NT2/D1 (cell line): ENCODE results near the gene DDX21.

ENCODE experiments used
- DNase-seq: peaks from one replicate; pipeline ENCODE4 v3.0.0-alpha.2; 2011; ENCODE audit warnings: low read depth, low spot score
- H3K27me3 ChIP-seq: 2 replicates; pipeline ENCODE4 v1.6.0; 2011; ENCODE audit warnings: mild to moderate bottlenecking; ENCODE audit not compliant: insufficient read length, insufficient read depth
- H3K36me3 ChIP-seq: 2 replicates; pipeline ENCODE4 v1.6.1; 2011; ENCODE audit warnings: mild to moderate bottlenecking, low read length, mixed read lengths; ENCODE audit not compliant: insufficient read depth, insufficient read length
- H3K4me1 ChIP-seq: 2 replicates; pipeline ENCODE4 v1.5.1; 2011; ENCODE audit not compliant: insufficient read depth, insufficient read length
- H3K4me3 ChIP-seq: 2 replicates; pipeline ENCODE4 v1.5.1; 2011; ENCODE audit warnings: low read depth; ENCODE audit not compliant: insufficient read length
- H3K9ac ChIP-seq: 2 replicates; pipeline ENCODE4 v1.6.0; 2011; ENCODE audit warnings: low read depth; ENCODE audit not compliant: insufficient read length
- H3K9me3 ChIP-seq: 2 replicates; pipeline ENCODE4 v1.5.1; 2011; ENCODE audit warnings: mild to moderate bottlenecking, low read length; ENCODE audit not compliant: insufficient read depth
- SUZ12 ChIP-seq: IDR thresholded peaks from 2 replicates; pipeline ENCODE4 v1.6.1; 2011; ENCODE audit not compliant: insufficient read length, insufficient read depth; ENCODE audit errors: extremely low read depth
- YY1 ChIP-seq: IDR thresholded peaks from 2 replicates; pipeline ENCODE4 v1.6.1; 2011; ENCODE audit not compliant: insufficient read length, insufficient read depth
- ZNF274 ChIP-seq: IDR thresholded peaks from 2 replicates; pipeline ENCODE4 v1.6.1; 2011; ENCODE audit warnings: mild to moderate bottlenecking, low read depth, low read length

DDX21 gene

DNA sequence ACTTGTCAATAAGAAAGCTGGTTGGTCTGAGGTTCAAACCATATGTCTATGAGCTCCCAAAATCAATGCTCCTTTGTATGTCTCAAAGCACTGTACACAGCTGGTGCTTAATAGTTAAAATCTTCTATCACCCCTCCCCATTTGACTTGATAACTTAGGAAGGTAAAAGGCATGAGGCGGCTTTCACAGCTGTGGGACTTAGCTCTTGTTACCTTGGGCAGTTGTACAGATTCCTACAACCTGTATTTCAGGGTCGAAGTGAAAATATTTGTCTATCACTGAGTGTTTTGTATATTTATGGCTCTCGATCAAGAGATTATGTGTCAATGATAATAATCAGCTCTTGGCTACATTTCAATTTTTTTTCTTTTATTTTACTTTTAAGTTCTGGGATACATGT, 31.6 kb downstream of the DDX21 start:
- Histone ChIP-seq H3K4me3 (no peak overlapping the region), H3K27me3 (no peaks in the 10 kb centered on the region), H3K9me3 (no peaks in the 10 kb centered on the region), H3K36me3 (peaks cover 52% of the 10 kb centered on the region), H3K4me1 (no peaks in the 10 kb centered on the region), H3K9ac (no peak overlapping the region)
- no peak for DNase-seq
- TF ChIP-seq SUZ12 (no peak), ZNF274 (no peak), YY1 (no peak)

DNA sequence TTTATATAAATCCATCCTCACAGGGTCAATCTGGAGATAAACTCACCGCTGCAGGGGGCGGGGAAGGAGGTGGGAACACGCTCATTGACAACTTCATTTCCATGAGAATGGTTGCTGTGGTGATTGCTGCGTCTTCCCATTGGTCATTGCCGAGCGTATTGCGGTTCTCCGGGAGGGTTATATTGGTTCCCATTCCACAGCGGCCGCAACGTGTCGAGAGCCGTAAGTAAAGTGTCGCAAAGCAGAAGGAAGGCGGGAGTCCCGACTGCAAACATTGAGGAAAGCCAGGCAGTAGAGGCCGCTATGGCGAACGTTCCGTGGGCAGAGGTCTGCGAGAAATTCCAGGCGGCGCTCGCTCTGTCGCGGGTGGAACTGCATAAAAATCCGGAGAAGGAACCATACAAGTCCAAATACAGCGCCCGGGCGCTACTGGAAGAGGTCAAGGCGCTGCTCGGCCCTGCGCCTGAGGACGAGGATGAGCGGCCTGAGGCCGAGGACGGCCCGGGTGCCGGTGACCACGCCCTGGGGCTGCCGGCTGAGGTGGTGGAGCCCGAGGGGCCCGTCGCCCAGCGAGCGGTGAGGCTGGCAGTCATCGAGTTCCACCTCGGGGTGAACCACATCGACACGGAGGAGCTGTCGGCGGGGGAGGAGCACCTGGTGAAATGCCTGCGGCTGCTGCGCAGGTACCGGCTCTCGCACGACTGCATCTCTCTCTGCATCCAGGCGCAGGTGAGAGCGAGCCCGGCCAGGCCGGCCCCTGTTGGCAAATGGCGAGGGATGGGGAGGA, 32.8 kb downstream of the DDX21 start, which contains the start of gene KIFBP:
Gene KIFBP (plus strand): TSS at position 274 of the 787 bp plus-strand sequence. CDS start 30 bp downstream, at position 304.
- Histone ChIP-seq H3K27me3 (no peaks in the 10 kb centered on the region), H3K36me3 (peaks cover 50% of the 10 kb centered on the region), H3K4me1 (no peaks in the 10 kb centered on the region), H3K4me3 (peak within 1 kb of the TSS; percentile 85), H3K9ac (peak within 1 kb of the TSS; percentile 96), H3K9me3 (no peaks in the 10 kb centered on the region)
- TF ChIP-seq ZNF274, result no peak
- TF ChIP-seq YY1, result no peak
- peak; percentile 94 for DNase-seq

DNA sequence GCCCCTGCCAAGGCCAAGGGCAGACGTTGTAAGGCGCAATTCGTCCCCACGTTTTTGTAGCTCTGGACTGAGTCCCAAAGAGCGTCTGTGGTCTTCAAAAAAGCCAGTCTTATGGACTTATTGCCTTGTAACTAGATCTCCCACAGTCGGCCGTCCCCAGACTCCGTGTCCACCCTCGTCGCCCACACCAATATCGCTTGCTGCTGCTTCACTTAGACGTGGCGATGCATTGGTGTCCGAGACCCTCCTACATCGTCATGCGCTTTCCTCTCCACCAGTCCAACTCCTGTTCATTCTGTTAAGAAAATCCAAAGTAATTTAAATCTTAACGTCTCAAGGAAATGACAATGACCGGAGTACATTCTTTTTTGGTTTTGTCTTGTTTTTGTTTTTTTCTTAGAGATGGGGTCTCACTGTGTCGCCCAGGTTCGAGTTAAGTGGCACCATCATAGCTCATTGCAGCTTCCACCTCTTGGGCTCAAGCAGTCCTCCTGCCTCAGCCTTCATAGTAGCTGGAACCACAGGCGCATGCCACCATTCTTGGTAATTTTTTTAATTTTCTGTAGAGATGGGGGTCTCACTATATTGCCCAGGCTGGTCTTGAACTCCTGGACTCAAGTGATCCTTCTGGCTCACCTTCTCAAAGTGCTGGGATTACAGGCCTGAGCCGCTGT, 33.5 kb downstream of the DDX21 start:
- TF ChIP-seq YY1 (no peak), ZNF274 (no peak), SUZ12 (no peak)
- H3K4me1 ChIP-seq, result no peaks in the 10 kb centered on the region
- H3K9me3 ChIP-seq, result no peaks in the 10 kb centered on the region
- H3K36me3 ChIP-seq, result peaks cover 46% of the 10 kb centered on the region
- peak overlapping the region; percentile 96 for H3K9ac ChIP-seq
- no peaks in the 10 kb centered on the region for H3K27me3 ChIP-seq
- H3K4me3 ChIP-seq, result peak overlapping the region; percentile 85
- no peak for DNase-seq

- no peak overlapping the region for H3K9ac ChIP-seq
- TF ChIP-seq YY1, result no peak
- TF ChIP-seq SUZ12, result no peak
- no peak for TF ChIP-seq ZNF274
- peaks cover 32% of the 10 kb centered on the region for H3K36me3 ChIP-seq
- no peak for DNase-seq
- no peaks in the 10 kb centered on the region for H3K9me3 ChIP-seq
- no peaks in the 10 kb centered on the region for H3K27me3 ChIP-seq
- no peaks in the 10 kb centered on the region for H3K4me1 ChIP-seq
- no peak overlapping the region for H3K4me3 ChIP-seq
These were observed 36.9 kb downstream of the DDX21 start for GRCh38 chr10:68992636-68993440.

DNA sequence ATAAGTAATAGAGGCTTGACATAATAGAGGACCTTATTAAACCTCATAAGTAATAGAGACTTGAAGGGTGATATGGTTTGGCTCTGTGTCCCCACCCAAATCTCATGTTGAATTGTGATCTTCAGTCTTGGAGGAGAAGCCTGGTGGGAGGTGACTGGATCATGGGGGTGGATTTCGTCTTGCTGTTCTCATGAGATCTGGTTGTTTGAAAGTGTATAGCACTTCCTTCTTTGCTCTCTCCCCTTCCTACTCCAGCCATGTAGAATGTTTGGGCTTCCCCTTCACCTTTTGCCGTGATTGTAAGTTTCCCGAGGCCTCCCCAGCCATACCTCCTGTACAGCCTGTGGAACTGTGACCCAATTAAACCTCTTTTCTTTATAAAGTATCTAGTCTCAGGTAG, 41.2 kb downstream of the DDX21 start:
- no peak for DNase-seq
- no peak overlapping the region for H3K4me3 ChIP-seq

DNA sequence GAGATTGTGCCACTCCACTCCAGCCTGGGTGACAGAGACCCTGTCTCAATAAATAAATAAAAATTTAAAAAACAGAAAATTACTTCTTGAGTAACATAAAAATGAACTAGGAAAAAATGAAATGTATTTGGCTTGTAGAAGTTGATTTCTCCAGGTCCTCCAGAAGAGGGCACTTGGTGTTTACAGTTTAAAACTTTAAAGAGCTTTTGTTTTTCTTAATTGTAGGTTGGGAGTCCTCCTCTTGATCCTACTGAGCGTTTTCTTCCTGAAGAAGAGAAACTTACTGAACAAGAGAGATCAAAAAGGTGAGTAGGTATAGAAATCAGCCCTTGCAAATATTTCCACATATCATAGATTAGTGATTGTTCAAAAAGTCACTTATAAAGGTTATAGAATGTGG, 48.9 kb downstream of the DDX21 start:
- no peak for DNase-seq
- Histone ChIP-seq H3K4me3 (no peak overlapping the region), H3K9ac (no peak overlapping the region), H3K4me1 (no peaks in the 10 kb centered on the region), H3K27me3 (no peaks in the 10 kb centered on the region), H3K9me3 (no peaks in the 10 kb centered on the region), H3K36me3 (peaks cover 47% of the 10 kb centered on the region)
- TF ChIP-seq ZNF274 (no peak), YY1 (no peak)

More for the DNA sequence above, 41.2 kb downstream of the DDX21 start:
- no peaks in the 10 kb centered on the region for H3K27me3 ChIP-seq
- TF ChIP-seq ZNF274 (no peak), YY1 (no peak), SUZ12 (no peak)
- H3K9me3 ChIP-seq, result no peaks in the 10 kb centered on the region
- no peaks in the 10 kb centered on the region for H3K4me1 ChIP-seq
- H3K36me3 ChIP-seq, result peaks cover 30% of the 10 kb centered on the region
- H3K9ac ChIP-seq, result no peak overlapping the region
